Retinal pigment epithelial cell (primary cell): ENCODE data around the gene ATP6V1C2.

ENCODE experiments used
- DNase-seq: peaks from one replicate; pipeline ENCODE4 v3.0.0-alpha.2; 2010; ENCODE audit warnings: low read depth
- H3K4me3 ChIP-seq: 2 replicates; pipeline ENCODE4 v1.5.1; 2011; ENCODE audit warnings: mild to moderate bottlenecking, low read length, control low read depth, moderate library complexity
- TF ChIP-seq, protein P1 (sequence below): conservative IDR thresholded peaks from 2 replicates; pipeline ENCODE4 v1.5.1; 2011; ENCODE audit warnings: low read depth, low read length, control low read depth, inconsistent platforms

ATP6V1C2 gene

DNA sequence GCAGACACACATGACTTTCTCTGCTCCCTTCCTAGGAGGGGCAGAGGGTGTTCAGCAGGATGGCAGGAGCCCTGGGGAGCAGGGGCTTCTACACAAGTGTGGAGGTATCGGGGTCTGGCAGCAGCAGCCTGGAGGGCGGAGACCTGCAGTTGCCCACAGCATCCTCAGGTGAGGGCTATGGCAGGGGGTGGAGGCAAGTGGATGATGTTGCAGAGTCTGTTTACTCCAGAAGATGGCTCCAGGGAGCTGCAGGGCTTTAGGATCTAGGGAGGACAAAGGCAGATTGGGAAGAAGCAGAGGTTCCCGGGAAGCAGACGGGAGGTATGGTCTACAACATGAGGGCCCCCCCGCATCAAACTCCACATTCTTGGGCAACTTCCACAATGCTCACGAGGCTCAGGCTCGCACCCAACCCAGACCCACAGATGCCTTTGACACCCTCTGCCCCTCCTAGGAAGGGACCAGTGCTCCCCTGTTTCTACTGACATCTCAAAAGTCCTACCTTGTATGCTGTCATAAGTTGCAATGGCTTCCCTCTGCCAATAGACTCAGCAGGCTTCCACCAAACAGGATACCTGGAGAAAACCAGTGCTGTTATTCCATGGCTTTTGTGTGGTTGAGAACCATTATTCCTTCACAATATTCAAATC, 12.0 kb upstream of the ATP6V1C2 start:
- TF ChIP-seq, protein P1, sequence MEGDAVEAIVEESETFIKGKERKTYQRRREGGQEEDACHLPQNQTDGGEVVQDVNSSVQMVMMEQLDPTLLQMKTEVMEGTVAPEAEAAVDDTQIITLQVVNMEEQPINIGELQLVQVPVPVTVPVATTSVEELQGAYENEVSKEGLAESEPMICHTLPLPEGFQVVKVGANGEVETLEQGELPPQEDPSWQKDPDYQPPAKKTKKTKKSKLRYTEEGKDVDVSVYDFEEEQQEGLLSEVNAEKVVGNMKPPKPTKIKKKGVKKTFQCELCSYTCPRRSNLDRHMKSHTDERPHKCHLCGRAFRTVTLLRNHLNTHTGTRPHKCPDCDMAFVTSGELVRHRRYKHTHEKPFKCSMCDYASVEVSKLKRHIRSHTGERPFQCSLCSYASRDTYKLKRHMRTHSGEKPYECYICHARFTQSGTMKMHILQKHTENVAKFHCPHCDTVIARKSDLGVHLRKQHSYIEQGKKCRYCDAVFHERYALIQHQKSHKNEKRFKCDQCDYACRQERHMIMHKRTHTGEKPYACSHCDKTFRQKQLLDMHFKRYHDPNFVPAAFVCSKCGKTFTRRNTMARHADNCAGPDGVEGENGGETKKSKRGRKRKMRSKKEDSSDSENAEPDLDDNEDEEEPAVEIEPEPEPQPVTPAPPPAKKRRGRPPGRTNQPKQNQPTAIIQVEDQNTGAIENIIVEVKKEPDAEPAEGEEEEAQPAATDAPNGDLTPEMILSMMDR, result peak; percentile 79
- H3K4me3 ChIP-seq, result no peak overlapping the region
- no peak for DNase-seq

DNA sequence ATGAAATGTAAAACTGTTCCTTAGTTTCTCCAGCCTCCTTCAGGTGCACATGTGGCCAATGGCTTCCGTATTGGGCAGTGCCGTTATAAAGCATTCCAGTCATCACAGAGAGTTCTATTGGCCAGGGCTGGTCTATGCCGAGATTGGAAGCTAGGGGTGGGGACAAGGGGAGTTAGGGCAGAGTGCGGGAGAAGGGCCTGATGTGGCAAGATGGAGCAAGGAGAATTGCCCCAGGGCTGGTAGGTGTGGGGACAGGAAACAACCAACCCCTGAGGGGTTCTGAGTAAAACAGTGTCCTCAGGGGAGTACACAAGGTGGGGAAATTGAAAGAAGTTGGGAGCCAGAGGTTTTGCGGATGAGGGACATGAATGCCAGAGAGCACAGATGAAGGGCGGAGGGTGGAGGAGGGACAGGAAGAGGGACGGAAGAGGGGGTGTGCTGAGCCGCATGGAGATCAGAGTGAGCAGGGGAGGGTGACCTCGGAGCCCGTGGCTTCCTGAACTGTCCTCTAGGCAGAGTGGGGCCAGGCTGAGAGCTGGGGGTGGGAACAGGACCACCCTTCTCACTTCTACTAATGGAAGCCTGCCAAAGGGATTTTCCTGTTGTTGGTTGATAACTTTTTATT, 9.1 kb upstream of the ATP6V1C2 start:
- H3K4me3 ChIP-seq, result no peak overlapping the region
- DNase-seq, result no peak
- TF ChIP-seq, protein P1, result no peak

DNA sequence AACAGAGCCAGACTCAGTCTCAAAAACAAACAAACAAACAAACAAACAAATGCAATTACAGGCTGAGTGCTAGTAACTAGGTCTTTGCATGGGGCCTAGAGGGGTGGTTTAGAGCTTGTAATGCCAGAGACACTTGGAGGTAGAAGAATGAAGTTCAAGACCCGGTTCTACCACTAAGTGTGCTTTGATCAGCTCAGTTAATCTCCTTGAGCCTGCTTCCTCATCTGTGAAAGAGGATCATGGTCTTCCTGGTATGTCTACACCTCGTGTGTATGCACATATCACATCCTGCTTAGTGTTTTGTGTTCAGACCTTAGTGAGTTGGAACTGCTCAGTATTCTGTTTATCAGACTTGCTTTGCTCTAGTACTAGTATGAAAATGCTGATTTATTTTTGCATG, 4.8 kb upstream of the ATP6V1C2 start:
- TF ChIP-seq, protein P1, result no peak
- no peak overlapping the region for H3K4me3 ChIP-seq
- peak; percentile 56 for DNase-seq

DNA sequence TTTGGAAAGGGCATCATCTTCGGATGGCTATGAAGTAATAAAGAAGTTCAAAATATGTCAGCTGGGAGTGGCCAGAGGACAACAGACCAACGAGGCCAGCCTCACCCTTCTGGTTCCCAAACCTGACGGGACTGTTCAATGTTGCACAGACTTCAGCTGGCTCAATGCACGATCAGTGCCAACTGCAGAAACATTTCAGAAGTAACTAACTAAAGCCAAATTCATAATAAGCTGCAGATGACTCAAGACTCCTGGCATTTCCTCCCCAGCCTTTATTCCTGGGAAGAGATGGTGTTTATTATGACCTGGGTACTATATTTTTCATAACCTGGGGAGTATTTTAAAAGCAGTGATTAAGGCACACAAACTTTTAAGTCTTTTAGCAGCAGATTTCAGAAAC, 3.8 kb upstream of the ATP6V1C2 start:
- TF ChIP-seq, protein P1, result no peak
- peak overlapping the region; percentile 10 for H3K4me3 ChIP-seq
- peak; percentile 81 for DNase-seq

DNA sequence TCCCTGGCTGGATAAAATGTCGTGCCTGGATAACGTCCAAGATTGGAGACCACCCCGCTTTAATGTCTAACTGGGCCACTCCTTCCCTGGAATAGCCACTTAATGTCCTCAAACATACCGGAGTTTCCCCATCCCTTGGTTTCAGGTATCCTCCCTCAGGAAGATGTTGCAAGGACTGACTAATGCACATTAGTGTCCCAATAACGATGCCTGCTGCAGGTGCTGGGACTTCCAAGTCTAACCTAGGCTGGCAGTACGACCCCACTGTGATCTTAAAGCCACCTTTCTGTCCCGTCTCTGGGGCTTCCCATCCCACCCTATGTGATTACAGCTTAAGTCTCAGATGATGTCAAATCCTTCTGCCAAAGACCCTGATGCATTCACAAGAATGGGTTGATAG, 1.1 kb upstream of the ATP6V1C2 start:
- DNase-seq, result no peak
- H3K4me3 ChIP-seq, result no peak overlapping the region
- TF ChIP-seq, protein P1, result no peak

DNA sequence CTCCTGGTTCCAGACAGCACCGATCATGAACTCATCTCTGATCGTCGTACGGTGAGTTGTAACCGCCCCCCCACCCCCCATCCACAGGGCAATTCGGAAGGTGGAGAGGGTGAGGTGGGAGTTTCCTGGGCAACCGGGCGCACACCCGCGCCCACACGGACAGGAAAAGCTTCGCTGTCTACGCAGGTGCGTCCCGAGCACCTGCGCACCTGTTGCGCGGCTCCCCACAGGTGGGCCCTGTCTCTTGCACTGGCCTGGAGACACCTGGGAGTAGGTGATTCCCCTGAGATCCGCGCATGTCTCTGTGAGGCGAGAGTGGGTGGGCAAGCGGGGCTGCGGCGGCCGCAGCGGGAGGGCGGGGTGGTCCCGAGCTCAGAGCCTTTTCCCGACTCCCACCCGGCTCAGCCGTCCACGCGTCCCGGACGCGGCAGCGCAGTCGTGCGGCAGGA, 459 bp upstream of the ATP6V1C2 start:
- no peak for DNase-seq
- TF ChIP-seq, protein P1, result no peak
- peak overlapping the region; percentile 79 for H3K4me3 ChIP-seq
